Measurements from ENCODE around the gene SH3PXD2B.

- no peak for TF ChIP-seq CTCF (IDR thresholded peaks at IDR 0.05)
- no peak for TF ChIP-seq POLR2A (IDR thresholded peaks at IDR 0.05)
Measured at GRCh38 chr5:172319708-172320441, 134.4 kb downstream of the SH3PXD2B start.

Data from tibial nerve (tissue), 3 donors.